H9 (cell line): ENCODE data around the gene CORO1C. TPM values are rescaled to one million over a fixed set of nuclear protein-coding genes. Genes with fewer than 3 reads are reported as not detected.

Experiments
- DNase-seq: peaks from one replicate; pipeline ENCODE4 v3.0.0-alpha.2; 2017
- H2AFZ ChIP-seq: one replicate; pipeline ENCODE4 v1.6.1; 2013; ENCODE audit warnings: mild to moderate bottlenecking, low read length, control low read depth, moderate library complexity
- H2AK5ac ChIP-seq: 2 replicates; pipeline ENCODE4 v1.6.1; 2013; ENCODE audit warnings: low read length, control low read depth, mixed read lengths; ENCODE audit not compliant: insufficient read length
- H2BK120ac ChIP-seq: one replicate; pipeline ENCODE4 v1.6.1; 2013; ENCODE audit warnings: low read depth, mild to moderate bottlenecking, low read length, control low read depth, inconsistent platforms; ENCODE audit not compliant: poor library complexity, severe bottlenecking
- H2BK12ac ChIP-seq: 2 replicates; pipeline ENCODE4 v1.6.1; 2013; ENCODE audit warnings: low read length, control low read depth, mixed read lengths, low read depth; ENCODE audit not compliant: insufficient read length
- H2BK15ac ChIP-seq: 2 replicates; pipeline ENCODE4 v1.6.1; 2013; ENCODE audit warnings: low read depth, low read length, control low read depth
- H2BK20ac ChIP-seq: one replicate; pipeline ENCODE4 v1.6.1; 2013; ENCODE audit warnings: low read depth, mild to moderate bottlenecking, low read length, control low read depth, inconsistent platforms; ENCODE audit not compliant: poor library complexity, severe bottlenecking
- H2BK5ac ChIP-seq: 2 replicates; pipeline ENCODE4 v1.6.1; 2013; ENCODE audit warnings: low read length, control low read depth, mixed read lengths; ENCODE audit not compliant: insufficient read length
- H3K14ac ChIP-seq: 2 replicates; pipeline ENCODE4 v1.6.1; 2013; ENCODE audit warnings: low read length, control low read depth; ENCODE audit not compliant: insufficient read depth
- H3K18ac ChIP-seq: 2 replicates; pipeline ENCODE4 v1.6.1; 2013; ENCODE audit warnings: low read depth, mild to moderate bottlenecking, mixed read lengths, low read length, control low read depth; ENCODE audit not compliant: insufficient read length
- H3K23ac ChIP-seq: 2 replicates; pipeline ENCODE4 v1.6.1; 2013; ENCODE audit warnings: low read length, control low read depth, mixed read lengths, low read depth; ENCODE audit not compliant: insufficient read length
- H3K23me2 ChIP-seq: 2 replicates; pipeline ENCODE4 v1.6.1; 2013; ENCODE audit warnings: low read depth, mild to moderate bottlenecking, mixed read lengths, low read length, control low read depth; ENCODE audit not compliant: insufficient read length, poor library complexity, severe bottlenecking
- H3K27ac ChIP-seq: 2 replicates; pipeline ENCODE4 v1.5.1; 2013; ENCODE audit warnings: low read length, control low read depth, mixed read lengths, low read depth; ENCODE audit not compliant: insufficient read length
- H3K27me3 ChIP-seq: 2 replicates; pipeline ENCODE4 v1.6.1; 2013; ENCODE audit warnings: low read length, control low read depth, inconsistent platforms; ENCODE audit not compliant: insufficient read depth
- H3K4ac ChIP-seq: 2 replicates; pipeline ENCODE4 v1.6.1; 2013; ENCODE audit warnings: low read depth, mild to moderate bottlenecking, control low read depth, inconsistent platforms, low read length, moderate library complexity
- H3K4me1 ChIP-seq: 2 replicates; pipeline ENCODE4 v1.6.1; 2013; ENCODE audit warnings: low read length, control low read depth, inconsistent platforms; ENCODE audit not compliant: insufficient read depth
- H3K4me2 ChIP-seq: 2 replicates; pipeline ENCODE4 v1.6.1; 2013; ENCODE audit warnings: low read length, control low read depth, mixed read lengths; ENCODE audit not compliant: insufficient read length, insufficient read depth
- H3K56ac ChIP-seq: 2 replicates; pipeline ENCODE4 v1.6.1; 2013; ENCODE audit warnings: low read depth, mild to moderate bottlenecking, mixed read lengths, low read length, control low read depth; ENCODE audit not compliant: insufficient read length
- H3K79me1 ChIP-seq: 2 replicates; pipeline ENCODE4 v1.6.1; 2013; ENCODE audit warnings: low read depth, mild to moderate bottlenecking, moderate library complexity, low read length, control low read depth, inconsistent platforms; ENCODE audit not compliant: insufficient read depth, poor library complexity, severe bottlenecking
- H3K79me2 ChIP-seq: 2 replicates; pipeline ENCODE4 v1.6.1; 2013; ENCODE audit warnings: low read length, control low read depth, inconsistent platforms; ENCODE audit not compliant: insufficient read depth
- H3K9ac ChIP-seq: 2 replicates; pipeline ENCODE4 v1.6.1; 2013; ENCODE audit warnings: low read length, control low read depth, mixed read lengths; ENCODE audit not compliant: insufficient read length; ENCODE audit errors: extremely low read depth
- H3K9me3 ChIP-seq: one replicate; pipeline ENCODE4 v1.6.1; 2013; ENCODE audit warnings: low read depth, low read length, inconsistent platforms; ENCODE audit not compliant: control insufficient read depth
- H3T11ph ChIP-seq: one replicate; pipeline ENCODE4 v1.6.1; 2013; ENCODE audit warnings: mild to moderate bottlenecking, low read length, control low read depth, inconsistent platforms
- H4K20me1 ChIP-seq: one replicate; pipeline ENCODE4 v1.6.1; 2013; ENCODE audit not compliant: control insufficient read depth, insufficient read length, insufficient read depth
- H4K5ac ChIP-seq: 2 replicates; pipeline ENCODE4 v1.6.1; 2013; ENCODE audit warnings: low read depth, mild to moderate bottlenecking, mixed read lengths, low read length, control low read depth; ENCODE audit not compliant: insufficient read length
- H4K8ac ChIP-seq: replicated peaks from 2 replicates; pipeline ENCODE4 v1.6.1; 2013; ENCODE audit warnings: low read length, control low read depth, mixed read lengths, low read depth; ENCODE audit not compliant: insufficient read length
- H4K91ac ChIP-seq: 2 replicates; pipeline ENCODE4 v1.6.1; 2013; ENCODE audit warnings: low read depth, mild to moderate bottlenecking, moderate library complexity, mixed read lengths, low read length, control low read depth; ENCODE audit not compliant: insufficient read length
- H3K27ac Mint-ChIP-seq, 3 experiments: 2 replicates in 2 of 3; 3 replicates in 1 of 3; pipeline ENCODE4 v1.8.0; 2020 to 2021; ENCODE audit warnings: mixed read lengths in 3 of 3, mild to moderate bottlenecking in 1 of 3, moderate library complexity in 1 of 3
- H3K27me3 Mint-ChIP-seq: 2 replicates; pipeline ENCODE4 v1.8.0; 2021; ENCODE audit warnings: low read depth, mild to moderate bottlenecking, moderate library complexity, mixed read lengths
- H3K36me3 Mint-ChIP-seq, 3 experiments: 2 replicates in 2 of 3; 3 replicates in 1 of 3; pipeline ENCODE4 v1.8.0; 2020 to 2021; ENCODE audit warnings: low read depth in 3 of 3, mixed read lengths in 3 of 3; ENCODE audit not compliant: insufficient read depth in 1 of 3
- H3K4me1 Mint-ChIP-seq, 2 experiments: 2 replicates each; pipeline ENCODE4 v1.8.0; 2020; ENCODE audit warnings: mixed read lengths in 2 of 2
- H3K4me3 Mint-ChIP-seq, 2 experiments: 2 replicates in 1 of 2; 3 replicates in 1 of 2; pipeline ENCODE4 v1.8.0; 2020 to 2021; ENCODE audit warnings: mild to moderate bottlenecking in 2 of 2, mixed read lengths in 2 of 2, moderate library complexity in 1 of 2
- H3K9me3 Mint-ChIP-seq, 2 experiments: 2 replicates in 1 of 2; 3 replicates in 1 of 2; pipeline ENCODE4 v1.8.0; 2020; ENCODE audit warnings: mild to moderate bottlenecking in 2 of 2, mixed read lengths in 2 of 2, moderate library complexity in 1 of 2
- CTCF ChIP-seq: fragments of 200-600 bp; sonication (generic); conservative IDR thresholded peaks from 3 replicates; pipeline ENCODE4 v1.8.0; 2021; ENCODE audit warnings: antibody characterized with exemption, mild to moderate bottlenecking
- WGBS: extraction: QIAGEN DNeasy Blood & Tissue Kit; methylation state at CpG from one replicate; pipeline ENCODE4 v1.1.7; 2013; ENCODE audit warnings: missing lambda C conversion rate, low lambda C conversion rate, mixed read lengths; ENCODE audit not compliant: insufficient read length; ENCODE audit errors: extremely low coverage; 5-methylcytosine and 5-hydroxymethylcytosine counted together
- total RNA-seq: library from RNA; stranded (reverse); gene quantifications from 2 replicates; pipeline ENCODE4 v1.2.1, GENCODE V29; 2021

CORO1C gene
- total RNA-seq, 1 experiment from 2014 or later = 154 TPM

GRCh38 chr12:108612788-108613282 lies 118.5 kb downstream of the CORO1C start:
- no CpG with 5 or more reads among the region's 8 CpGs for WGBS
- H3K23me2 ChIP-seq = no peaks in the 10 kb centered on the region
- no peak overlapping the region for H2BK15ac ChIP-seq
- no peak overlapping the region for H2BK5ac ChIP-seq
- DNase-seq = peak; percentile 86
- peak overlapping the region in 1 of 3 experiments; percentile 75; a peak in 3 of 7 replicates for H3K27ac Mint-ChIP-seq
- no peak overlapping the region for H3K4me3 Mint-ChIP-seq
- H3K9me3 ChIP-seq = no peaks in the 10 kb centered on the region
- no peak overlapping the region for H2AFZ ChIP-seq
- no peak overlapping the region for H3T11ph ChIP-seq
- no peak overlapping the region for H3K23ac ChIP-seq
- peaks cover 4% of the 10 kb centered on the region for H4K20me1 ChIP-seq
- no peak overlapping the region for H2BK20ac ChIP-seq
- H3K36me3 Mint-ChIP-seq = no peaks in the 10 kb centered on the region
- no peak overlapping the region for H3K56ac ChIP-seq
- H4K8ac ChIP-seq = no peak overlapping the region
- H3K9ac ChIP-seq = no peak overlapping the region
- H3K27me3 Mint-ChIP-seq = peaks cover 1% of the 10 kb centered on the region; the same call in 1 of the 2 replicates
- H3K27me3 ChIP-seq = no peaks in the 10 kb centered on the region
- H3K14ac ChIP-seq = no peak overlapping the region
- no peak overlapping the region for H3K27ac ChIP-seq
- no peak overlapping the region for H2BK12ac ChIP-seq
- no peak overlapping the region for H4K91ac ChIP-seq
- H2AK5ac ChIP-seq = no peak overlapping the region
- no peak overlapping the region for H3K4me2 ChIP-seq
- no peaks in the 10 kb centered on the region for H3K79me1 ChIP-seq
- H3K4me1 ChIP-seq = no peaks in the 10 kb centered on the region
- H3K4ac ChIP-seq = no peak overlapping the region
- no peak overlapping the region for H3K18ac ChIP-seq
- H3K9me3 Mint-ChIP-seq = peaks cover 4 to 5% of the 10 kb centered on the region in 2 experiments; a peak in 1 of 5 replicates
- TF ChIP-seq CTCF = no peak
- no peaks in the 10 kb centered on the region for H3K79me2 ChIP-seq
- no peak overlapping the region for H4K5ac ChIP-seq
- no peak overlapping the region for H2BK120ac ChIP-seq
- H3K4me1 Mint-ChIP-seq = peaks cover 21 to 28% of the 10 kb centered on the region in 2 experiments
